GM23338 (cell line): ENCODE data around the gene SLC15A1. TPM values are rescaled to one million over a fixed set of nuclear protein-coding genes. Genes with fewer than 3 reads are reported as not detected.

Experiments used
- CREB1 ChIP-seq: fragments of 250-450 bp; sonication (Bioruptor Pico); IDR thresholded peaks from 2 replicates; pipeline ENCODE4 v1.5.0; 2020; ENCODE audit warnings: low read depth, mild to moderate bottlenecking, moderate library complexity
- EZH2 ChIP-seq: fragments of 200-600 bp; sonication (generic); IDR thresholded peaks from one replicate; pipeline ENCODE4 v1.8.0; 2017; ENCODE audit warnings: antibody characterized with exemption, mild to moderate bottlenecking, low read depth; ENCODE audit not compliant: unreplicated experiment
- EZH2phosphoT487 ChIP-seq: fragments of 200-600 bp; sonication (generic); IDR thresholded peaks from one replicate; pipeline ENCODE4 v1.8.1; 2018; ENCODE audit warnings: antibody characterized with exemption; ENCODE audit not compliant: unreplicated experiment
- JUNB ChIP-seq: IDR thresholded peaks from one replicate; pipeline ENCODE4 v1.6.1; 2016; ENCODE audit warnings: antibody characterized with exemption; ENCODE audit not compliant: unreplicated experiment
- NANOG ChIP-seq: IDR thresholded peaks from 2 replicates; pipeline ENCODE4 v1.6.1; 2016; ENCODE audit warnings: antibody characterized with exemption, borderline replicate concordance
- POLR2AphosphoS5 ChIP-seq: IDR thresholded peaks from 2 replicates; pipeline ENCODE4 v1.6.1; 2016; ENCODE audit warnings: antibody characterized with exemption, low read depth
- STAT1 ChIP-seq: IDR thresholded peaks from one replicate; pipeline ENCODE4 v1.6.1; 2016; ENCODE audit warnings: antibody characterized with exemption; ENCODE audit not compliant: unreplicated experiment
- ZNF331 ChIP-seq: fragments of 250-450 bp; sonication (Bioruptor Pico); IDR thresholded peaks from 2 replicates; pipeline ENCODE4 v1.5.0; 2020; ENCODE audit warnings: low read depth, mild to moderate bottlenecking, moderate library complexity
- polyA plus RNA-seq: library from polyadenylated mRNA; unstranded; fragments of >200 nt; fragmentation: Nextera tagmentation; extraction: Ambion mirVana; gene quantifications from 2 replicates; pipeline ENCODE4 v1.2.1, GENCODE V29; 2016
- total RNA-seq: library from RNA; depleted of rRNA; stranded (reverse); fragments of >200 nt; shearing (Covaris generic); gene quantifications from 2 replicates; pipeline ENCODE4 v1.2.3, GENCODE V29; 2014
- TF ChIP-seq, protein P1 (sequence below): fragments of 250-450 bp; sonication (Bioruptor Pico); IDR thresholded peaks from 2 replicates; pipeline ENCODE4 v1.5.0; 2020; ENCODE audit warnings: mild to moderate bottlenecking, moderate library complexity
- TF ChIP-seq, protein P2 (sequence below), 2 experiments: fragments of 200-600 bp in 1 of 2; sonication (generic) in 1 of 2; conservative IDR thresholded peaks; 2 replicates each; pipeline versions ENCODE4 v1.5.1 to v1.6.1; 2016 to 2017; ENCODE audit warnings: antibody characterized with exemption in 2 of 2, low read depth in 2 of 2, mild to moderate bottlenecking in 2 of 2, moderate library complexity in 1 of 2
- TF ChIP-seq, protein P3 (sequence below): IDR thresholded peaks from 2 replicates; pipeline ENCODE4 v1.6.1; 2016; ENCODE audit warnings: antibody characterized with exemption

The SLC15A1 gene
- total and polyA plus RNA-seq, 2 experiments from 2014 or later = 1.6 to 3.0 TPM

DNA sequence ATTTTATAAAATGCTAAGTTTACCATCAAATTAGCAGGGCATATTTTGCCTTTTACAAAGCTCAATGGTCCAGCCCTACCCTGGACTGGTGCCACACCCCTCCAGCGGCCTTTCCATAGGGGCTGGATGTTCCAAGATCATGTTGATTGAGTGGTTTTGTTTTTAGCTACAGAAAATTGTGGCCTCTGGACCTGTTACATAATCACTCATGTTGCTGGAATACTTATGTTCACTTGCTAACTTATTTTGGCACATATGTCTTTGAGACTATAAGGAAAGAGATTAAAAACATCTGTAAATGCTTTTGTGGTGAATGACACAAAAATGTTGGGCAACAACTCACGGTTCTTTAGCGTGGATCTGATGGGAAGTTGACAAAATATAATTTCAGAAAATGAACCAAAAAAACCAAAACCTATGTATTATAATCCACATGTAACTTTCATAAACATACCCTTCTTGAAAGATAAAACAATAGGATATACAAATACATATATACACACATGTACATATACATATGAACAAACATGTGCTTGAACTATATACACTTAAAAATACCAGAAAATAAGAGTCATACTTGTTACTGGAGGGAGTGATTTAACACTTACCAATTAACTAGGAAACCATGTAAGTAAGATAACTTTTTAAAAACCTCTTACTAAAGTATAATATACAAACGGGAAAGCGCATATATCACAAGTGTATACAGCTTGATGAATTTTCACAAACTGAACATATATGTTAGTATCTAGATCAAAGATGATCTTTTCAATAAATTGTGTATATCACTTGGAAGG lies 46.6 kb upstream of the SLC15A1 start (continued):
- TF ChIP-seq, protein P1, sequence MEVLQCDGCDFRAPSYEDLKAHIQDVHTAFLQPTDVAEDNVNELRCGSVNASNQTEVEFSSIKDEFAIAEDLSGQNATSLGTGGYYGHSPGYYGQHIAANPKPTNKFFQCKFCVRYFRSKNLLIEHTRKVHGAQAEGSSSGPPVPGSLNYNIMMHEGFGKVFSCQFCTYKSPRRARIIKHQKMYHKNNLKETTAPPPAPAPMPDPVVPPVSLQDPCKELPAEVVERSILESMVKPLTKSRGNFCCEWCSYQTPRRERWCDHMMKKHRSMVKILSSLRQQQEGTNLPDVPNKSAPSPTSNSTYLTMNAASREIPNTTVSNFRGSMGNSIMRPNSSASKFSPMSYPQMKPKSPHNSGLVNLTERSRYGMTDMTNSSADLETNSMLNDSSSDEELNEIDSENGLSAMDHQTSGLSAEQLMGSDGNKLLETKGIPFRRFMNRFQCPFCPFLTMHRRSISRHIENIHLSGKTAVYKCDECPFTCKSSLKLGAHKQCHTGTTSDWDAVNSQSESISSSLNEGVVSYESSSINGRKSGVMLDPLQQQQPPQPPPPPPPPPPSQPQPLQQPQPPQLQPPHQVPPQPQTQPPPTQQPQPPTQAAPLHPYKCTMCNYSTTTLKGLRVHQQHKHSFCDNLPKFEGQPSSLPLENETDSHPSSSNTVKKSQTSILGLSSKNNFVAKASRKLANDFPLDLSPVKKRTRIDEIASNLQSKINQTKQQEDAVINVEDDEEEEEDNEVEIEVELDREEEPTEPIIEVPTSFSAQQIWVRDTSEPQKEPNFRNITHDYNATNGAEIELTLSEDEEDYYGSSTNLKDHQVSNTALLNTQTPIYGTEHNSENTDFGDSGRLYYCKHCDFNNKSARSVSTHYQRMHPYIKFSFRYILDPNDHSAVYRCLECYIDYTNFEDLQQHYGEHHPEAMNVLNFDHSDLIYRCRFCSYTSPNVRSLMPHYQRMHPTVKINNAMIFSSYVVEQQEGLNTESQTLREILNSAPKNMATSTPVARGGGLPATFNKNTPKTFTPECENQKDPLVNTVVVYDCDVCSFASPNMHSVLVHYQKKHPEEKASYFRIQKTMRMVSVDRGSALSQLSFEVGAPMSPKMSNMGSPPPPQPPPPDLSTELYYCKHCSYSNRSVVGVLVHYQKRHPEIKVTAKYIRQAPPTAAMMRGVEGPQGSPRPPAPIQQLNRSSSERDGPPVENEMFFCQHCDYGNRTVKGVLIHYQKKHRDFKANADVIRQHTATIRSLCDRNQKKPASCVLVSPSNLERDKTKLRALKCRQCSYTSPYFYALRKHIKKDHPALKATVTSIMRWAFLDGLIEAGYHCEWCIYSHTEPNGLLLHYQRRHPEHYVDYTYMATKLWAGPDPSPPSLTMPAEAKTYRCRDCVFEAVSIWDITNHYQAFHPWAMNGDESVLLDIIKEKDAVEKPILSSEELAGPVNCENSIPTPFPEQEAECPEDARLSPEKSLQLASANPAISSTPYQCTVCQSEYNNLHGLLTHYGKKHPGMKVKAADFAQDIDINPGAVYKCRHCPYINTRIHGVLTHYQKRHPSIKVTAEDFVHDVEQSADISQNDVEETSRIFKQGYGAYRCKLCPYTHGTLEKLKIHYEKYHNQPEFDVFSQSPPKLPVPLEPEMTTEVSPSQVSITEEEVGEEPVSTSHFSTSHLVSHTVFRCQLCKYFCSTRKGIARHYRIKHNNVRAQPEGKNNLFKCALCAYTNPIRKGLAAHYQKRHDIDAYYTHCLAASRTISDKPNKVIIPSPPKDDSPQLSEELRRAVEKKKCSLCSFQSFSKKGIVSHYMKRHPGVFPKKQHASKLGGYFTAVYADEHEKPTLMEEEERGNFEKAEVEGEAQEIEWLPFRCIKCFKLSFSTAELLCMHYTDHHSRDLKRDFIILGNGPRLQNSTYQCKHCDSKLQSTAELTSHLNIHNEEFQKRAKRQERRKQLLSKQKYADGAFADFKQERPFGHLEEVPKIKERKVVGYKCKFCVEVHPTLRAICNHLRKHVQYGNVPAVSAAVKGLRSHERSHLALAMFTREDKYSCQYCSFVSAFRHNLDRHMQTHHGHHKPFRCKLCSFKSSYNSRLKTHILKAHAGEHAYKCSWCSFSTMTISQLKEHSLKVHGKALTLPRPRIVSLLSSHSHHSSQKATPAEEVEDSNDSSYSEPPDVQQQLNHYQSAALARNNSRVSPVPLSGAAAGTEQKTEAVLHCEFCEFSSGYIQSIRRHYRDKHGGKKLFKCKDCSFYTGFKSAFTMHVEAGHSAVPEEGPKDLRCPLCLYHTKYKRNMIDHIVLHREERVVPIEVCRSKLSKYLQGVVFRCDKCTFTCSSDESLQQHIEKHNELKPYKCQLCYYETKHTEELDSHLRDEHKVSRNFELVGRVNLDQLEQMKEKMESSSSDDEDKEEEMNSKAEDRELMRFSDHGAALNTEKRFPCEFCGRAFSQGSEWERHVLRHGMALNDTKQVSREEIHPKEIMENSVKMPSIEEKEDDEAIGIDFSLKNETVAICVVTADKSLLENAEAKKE (CRISPR knock-in tag) = no peak
- TF ChIP-seq JUNB = no peak
- no peak for TF ChIP-seq POLR2AphosphoS5
- TF ChIP-seq EZH2phosphoT487 = no peak
- no peak for TF ChIP-seq CREB1
- TF ChIP-seq STAT1 = no peak
- no peak for TF ChIP-seq ZNF331
- no peak for TF ChIP-seq EZH2
- no peak for TF ChIP-seq NANOG
- TF ChIP-seq, protein P2, sequence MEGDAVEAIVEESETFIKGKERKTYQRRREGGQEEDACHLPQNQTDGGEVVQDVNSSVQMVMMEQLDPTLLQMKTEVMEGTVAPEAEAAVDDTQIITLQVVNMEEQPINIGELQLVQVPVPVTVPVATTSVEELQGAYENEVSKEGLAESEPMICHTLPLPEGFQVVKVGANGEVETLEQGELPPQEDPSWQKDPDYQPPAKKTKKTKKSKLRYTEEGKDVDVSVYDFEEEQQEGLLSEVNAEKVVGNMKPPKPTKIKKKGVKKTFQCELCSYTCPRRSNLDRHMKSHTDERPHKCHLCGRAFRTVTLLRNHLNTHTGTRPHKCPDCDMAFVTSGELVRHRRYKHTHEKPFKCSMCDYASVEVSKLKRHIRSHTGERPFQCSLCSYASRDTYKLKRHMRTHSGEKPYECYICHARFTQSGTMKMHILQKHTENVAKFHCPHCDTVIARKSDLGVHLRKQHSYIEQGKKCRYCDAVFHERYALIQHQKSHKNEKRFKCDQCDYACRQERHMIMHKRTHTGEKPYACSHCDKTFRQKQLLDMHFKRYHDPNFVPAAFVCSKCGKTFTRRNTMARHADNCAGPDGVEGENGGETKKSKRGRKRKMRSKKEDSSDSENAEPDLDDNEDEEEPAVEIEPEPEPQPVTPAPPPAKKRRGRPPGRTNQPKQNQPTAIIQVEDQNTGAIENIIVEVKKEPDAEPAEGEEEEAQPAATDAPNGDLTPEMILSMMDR (conservative IDR thresholded peaks at IDR 0.05; ENCODE audit: low read depth in 2 of 2) = no peak
- TF ChIP-seq, protein P3, sequence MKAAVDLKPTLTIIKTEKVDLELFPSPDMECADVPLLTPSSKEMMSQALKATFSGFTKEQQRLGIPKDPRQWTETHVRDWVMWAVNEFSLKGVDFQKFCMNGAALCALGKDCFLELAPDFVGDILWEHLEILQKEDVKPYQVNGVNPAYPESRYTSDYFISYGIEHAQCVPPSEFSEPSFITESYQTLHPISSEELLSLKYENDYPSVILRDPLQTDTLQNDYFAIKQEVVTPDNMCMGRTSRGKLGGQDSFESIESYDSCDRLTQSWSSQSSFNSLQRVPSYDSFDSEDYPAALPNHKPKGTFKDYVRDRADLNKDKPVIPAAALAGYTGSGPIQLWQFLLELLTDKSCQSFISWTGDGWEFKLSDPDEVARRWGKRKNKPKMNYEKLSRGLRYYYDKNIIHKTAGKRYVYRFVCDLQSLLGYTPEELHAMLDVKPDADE = no peak
